A549 (cell line): Measurements from ENCODE around the gene PIK3IP1.

ENCODE experiments used
- CTCF ChIP-seq: fragments of >200 bp; sonication (Bioruptor Twin); formaldehyde crosslinking; IDR thresholded peaks from 3 replicates; pipeline ENCODE4 v1.5.1; 2016
- EP300 ChIP-seq, 2 experiments: fragments of >200 bp; sonication (Bioruptor Twin); formaldehyde crosslinking; IDR thresholded peaks; 2 replicates in 1 of 2; 3 replicates in 1 of 2; pipeline ENCODE4 v1.6.1; 2016 to 2017
- HDAC2 ChIP-seq: fragments of 200-600 bp; sonication (generic); IDR thresholded peaks from 2 replicates; pipeline ENCODE4 v1.6.1; 2016
- JUNB ChIP-seq: fragments of >200 bp; sonication (Bioruptor Twin); formaldehyde crosslinking; IDR thresholded peaks from 2 replicates; pipeline ENCODE4 v1.6.1; 2016
- NR3C1 ChIP-seq: fragments of >200 bp; sonication (Bioruptor Twin); formaldehyde crosslinking; IDR thresholded peaks from 3 replicates; pipeline ENCODE4 v1.6.1; 2017
- POLR2A ChIP-seq: IDR thresholded peaks from 2 replicates; pipeline ENCODE4 v1.6.1; 2012; ENCODE audit warnings: mild to moderate bottlenecking, low read length
- POLR2AphosphoS2 ChIP-seq: conservative IDR thresholded peaks from 2 replicates; pipeline ENCODE4 v1.6.1; 2012; ENCODE audit warnings: low read length, improper control_type of control experiment, inconsistent platforms
- USF2 ChIP-seq: fragments of 450-650 bp; IDR thresholded peaks from 2 replicates; pipeline ENCODE4 v1.6.1; 2014; ENCODE audit warnings: antibody characterized with exemption

- TF ChIP-seq CTCF (peak; percentile 61), NR3C1 (no peak), HDAC2 (no peak), USF2 (no peak), POLR2AphosphoS2 (no peak), EP300 (IDR thresholded peaks at IDR 0.05) (no peak), JUNB (no peak), POLR2A (no peak)
These were observed 19.5 kb downstream of the PIK3IP1 start for GRCh38 chr22:31272522-31273446.
